Heart right ventricle (tissue), 16 donors: ENCODE results near the gene RC3H1. TPM values are rescaled to one million over a fixed set of nuclear protein-coding genes. Genes with fewer than 3 reads are reported as not detected.
A peak's percentile ranks its signal among the peaks of the same experiment; 100 is the strongest.

ENCODE experiments used
- ATAC-seq, 8 donors: fragments of 200-7000 bp; cut with Tn5 transposase; one replicate each; pipeline ENCODE4 v1.9.1; 2020; ENCODE audit warnings: mild to moderate bottlenecking in 8 of 8, moderate library complexity in 8 of 8, moderate number of reproducible peaks in 1 of 8
- DNase-seq, 2 donors: peaks; one replicate each; pipeline ENCODE4 v3.0.0-alpha.2; 2020
- H3K27ac ChIP-seq, 10 donors: fragments of 200-600 bp; sonication (generic) in 2 of 10; one replicate each; pipeline versions ENCODE4 v1.5.0 to v1.8.0; 2020 to 2022; ENCODE audit warnings: mild to moderate bottlenecking in 3 of 10
- H3K27me3 ChIP-seq, 7 donors: fragments of 200-600 bp; one replicate each; pipeline ENCODE4 v1.8.0; 2021 to 2022; ENCODE audit warnings: mild to moderate bottlenecking in 2 of 7
- H3K36me3 ChIP-seq, 9 donors: fragments of 200-600 bp; sonication (generic) in 1 of 9; one replicate each; pipeline versions ENCODE4 v1.5.0 to v1.8.0; 2020 to 2022; ENCODE audit warnings: mild to moderate bottlenecking in 2 of 9
- H3K4me1 ChIP-seq, 9 donors: fragments of 200-600 bp; sonication (generic) in 1 of 9; one replicate each; pipeline versions ENCODE4 v1.5.0 to v1.8.0; 2020 to 2022; ENCODE audit warnings: mild to moderate bottlenecking in 4 of 9
- H3K4me3 ChIP-seq, 10 donors: fragments of 200-600 bp; sonication (generic) in 2 of 10; one replicate each; pipeline versions ENCODE4 v1.5.0 to v1.8.0; 2020 to 2022; ENCODE audit warnings: mild to moderate bottlenecking in 7 of 10, moderate library complexity in 2 of 10
- H3K9me3 ChIP-seq, 11 donors: fragments of 200-600 bp in 10 of 11; sonication (generic) in 2 of 11; one replicate each; pipeline versions ENCODE4 v1.5.0 to v1.8.0; 2013 to 2022; ENCODE audit warnings: mild to moderate bottlenecking in 2 of 11, control low read depth in 1 of 11, moderate library complexity in 1 of 11
- CTCF ChIP-seq, 9 donors: fragments of 200-600 bp; sonication (generic) in 2 of 9; IDR thresholded peaks; one replicate each; pipeline versions ENCODE4 v1.5.0 to v1.8.0; 2021 to 2022; ENCODE audit warnings: antibody characterized with exemption in 9 of 9, mild to moderate bottlenecking in 5 of 9, moderate library complexity in 1 of 9
- WGBS, 2 donors: extraction: QIAGEN DNeasy Blood & Tissue Kit; methylation state at CpG; one replicate each; pipeline ENCODE4 v1.1.7; 2013; ENCODE audit warnings: inconsistent platforms in 1 of 2; 5-methylcytosine and 5-hydroxymethylcytosine counted together
- intact Hi-C, 10 donors: fragments of 100-400 bp; cut with DNase I; formaldehyde crosslinking; loops; one replicate each; pipeline versions ENCODE4 v1.11.1 to v1.14.2; 2022
- polyA plus RNA-seq, 2 donors: library from polyadenylated mRNA; stranded (reverse); fragments of 200-250 nt; gene quantifications; one replicate each; pipeline ENCODE4 v1.2.3, GENCODE V29; 2013
- total RNA-seq, 10 donors: library from RNA; stranded (reverse); fragmentation: NEBNext Ultra II Directional in 3 of 10; extraction: Animal tissue kit (Norgen Biotek cat#: 25700) in 3 of 10; gene quantifications; one replicate each; pipeline versions ENCODE4 v1.2.1 to v1.2.4, GENCODE V29; 2021 to 2023
- donor health status: Arrhythmogenic right ventricular cardiomyopathy.
- donor health status: ischemic (EF 13 %, LVEDD 7.1; RV severe dilation, severe dysfunction).
- donor health status: healthy with polysubstance abuse.
- donor health status: DM: no; HTN: yes; CAD: no.
- donor health status: DM: no; HTN: no; CAD: no.
- donor health status: ischemic (EF 25% LVEDD 6.9; RV normal size, moderate dysfunction).
- donor health status: ischemic (EF 25% LVEDD 5.7; RV mildly dilated, moderate dysfunction).
- donor health status: healthy.
- donor health status: DM: yes; HTN: yes; CAD: no.
- donor health status: Ischemic cardiomyopathy.
- donor health status: ischemic (EF 35%, LVEDD 5.7; RV mildly dilated, moderate dysfunction).
- donor health status: nonischemic (EF 11% LVEDD 7.7; RV severe dilation, severe dysfunction).
- donor health status: DM: yes; HTN: yes; CAD: no.
- donor health status: PGD.
- donor health status: ischemic (EF 29% LVEDD 5.4; RV normal size, mild dysfunction).
- donor health status: nonischemic (EF 23%, LVEDD 6.1; RV moderate dilation, normal function).

Gene RC3H1
- total and polyA plus RNA-seq, 12 donors, result 1.7 to 26.5 (median 23.4) TPM

GRCh38 chr1:174040387-174040786 is 18.2 kb upstream of the RC3H1 start:
- H3K36me3 ChIP-seq, result no peaks in the 10 kb centered on the region
- 71% methylated on average over 2 of the region's 2 CpGs for WGBS, 2 donors
- no peak for TF ChIP-seq CTCF (IDR thresholded peaks at IDR 0.05)
- DNase-seq (no peak), ATAC-seq (peak in 2 of 8 donors; percentile 16 to 67)
- H3K4me1 ChIP-seq, result no peaks in the 10 kb centered on the region
- no peak overlapping the region for H3K27ac ChIP-seq
- intact Hi-C loops, result no loop called here
- no peak overlapping the region for H3K4me3 ChIP-seq
- H3K9me3 ChIP-seq, result no peaks in the 10 kb centered on the region
- H3K27me3 ChIP-seq, result no peaks in the 10 kb centered on the region

GRCh38 chr1:174039027-174039426 is 16.9 kb upstream of the RC3H1 start:
- no peak for ATAC-seq
- H3K4me3 ChIP-seq, result no peak overlapping the region
- intact Hi-C loops, result no loop called here
- H3K9me3 ChIP-seq, result no peaks in the 10 kb centered on the region
- H3K27me3 ChIP-seq, result no peaks in the 10 kb centered on the region
- no peak overlapping the region for H3K27ac ChIP-seq
- no peaks in the 10 kb centered on the region for H3K4me1 ChIP-seq
- DNase-seq, result no peak
- no peak for TF ChIP-seq CTCF (IDR thresholded peaks at IDR 0.05)
- 78 to 82% methylated on average over 1 of the region's 1 CpG for WGBS, 2 donors
- no peaks in the 10 kb centered on the region for H3K36me3 ChIP-seq

GRCh38 chr1:174036798-174037197 is 14.6 kb upstream of the RC3H1 start:
- H3K4me1 ChIP-seq, result no peaks in the 10 kb centered on the region
- intact Hi-C loops, result no loop called here
- DNase-seq, result no peak
- H3K27ac ChIP-seq, result peak overlapping the region in 1 of 10 donors; percentile 2
- no peaks in the 10 kb centered on the region for H3K9me3 ChIP-seq
- no peaks in the 10 kb centered on the region for H3K27me3 ChIP-seq
- H3K36me3 ChIP-seq, result no peaks in the 10 kb centered on the region
- ATAC-seq, result peak in 2 of 8 donors; percentile 44 to 52
- H3K4me3 ChIP-seq, result no peak overlapping the region
- TF ChIP-seq CTCF (IDR thresholded peaks at IDR 0.05), result no peak

GRCh38 chr1:174036204-174036603 is 14.0 kb upstream of the RC3H1 start:
- Histone ChIP-seq H3K4me1 (no peaks in the 10 kb centered on the region), H3K27me3 (no peaks in the 10 kb centered on the region), H3K9me3 (no peaks in the 10 kb centered on the region), H3K4me3 (no peak overlapping the region), H3K27ac (no peak overlapping the region), H3K36me3 (no peaks in the 10 kb centered on the region)
- DNase-seq (no peak), ATAC-seq (peak in 1 of 8 donors; percentile 79)
- intact Hi-C loops, result no loop called here
- 54 to 67% methylated on average over 2 of the region's 2 CpGs for WGBS, 2 donors
- TF ChIP-seq CTCF (IDR thresholded peaks at IDR 0.05), result no peak
